ENCODE results near the gene DNAH1.

DNA sequence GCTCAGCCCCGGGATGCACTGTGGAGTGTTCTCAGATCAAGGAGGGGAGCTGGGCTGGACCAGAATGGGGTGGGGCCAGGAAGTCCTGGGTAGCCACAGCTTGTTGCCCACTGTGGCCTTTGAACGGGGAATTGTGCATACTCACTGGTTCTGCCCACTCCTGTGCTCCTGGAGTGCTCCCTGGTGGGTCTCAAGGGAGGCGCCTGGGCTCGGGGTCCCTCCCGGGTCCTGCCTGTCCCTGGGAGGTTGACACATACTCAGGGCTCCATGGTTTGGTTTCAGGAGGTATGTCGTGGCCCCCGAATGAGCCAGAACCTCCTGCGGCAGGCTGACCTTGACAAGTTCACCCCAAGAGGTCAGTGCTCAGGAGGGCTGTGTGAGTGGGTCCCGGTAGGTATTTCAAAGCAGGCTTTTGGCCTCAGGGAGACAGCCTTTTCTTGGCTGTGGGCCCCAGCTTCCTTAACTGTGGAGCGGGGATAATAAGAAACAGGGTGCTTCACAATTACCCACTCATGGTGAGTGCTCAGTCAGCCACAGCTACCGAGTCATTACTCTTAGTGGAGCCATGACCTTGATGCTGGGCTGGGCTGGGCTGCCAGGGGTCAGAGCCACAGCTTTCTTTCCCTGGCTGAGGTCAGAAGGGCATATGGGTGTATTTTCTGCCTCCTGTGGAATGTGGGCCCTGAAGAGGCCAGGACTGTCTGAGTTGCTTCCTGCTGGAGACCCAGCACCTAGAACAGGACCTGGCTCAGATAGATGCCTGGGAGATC is 7.6 kb downstream of the DNAH1 start:
- TF ChIP-seq TAF1 (IDR thresholded peaks at IDR 0.05; ENCODE audit: low read depth, low read length) (no peak), SPI1 (IDR thresholded peaks at IDR 0.05; ENCODE audit: low read depth, low read length) (no peak), POLR2AphosphoS5 (IDR thresholded peaks at IDR 0.05; ENCODE audit: low read depth, low read length) (no peak), POLR2A (IDR thresholded peaks at IDR 0.05; ENCODE audit: low read depth, low read length) (no peak), POU2F2 (IDR thresholded peaks at IDR 0.05; ENCODE audit: low read depth, low read length) (no peak)
